ENCODE results near the gene CLDN10. TPM values are rescaled to one million over a fixed set of nuclear protein-coding genes. Genes with fewer than 3 reads are reported as not detected.

CLDN10 gene
- total and polyA plus RNA-seq, 2 experiments from 2014 or later = 0.83 to 2.4 TPM

GRCh38 chr13:95540888-95541287 is 11.6 kb upstream of the CLDN10 start:
- no peaks in the 10 kb centered on the region for H3K4me1 ChIP-seq (ENCODE audit: insufficient read depth)
- no peak overlapping the region for H2AFZ ChIP-seq
- H3K27me3 ChIP-seq = peaks cover 2% of the 10 kb centered on the region
- no peaks in the 10 kb centered on the region for H4K20me1 ChIP-seq (ENCODE audit: insufficient read depth, poor library complexity, severe bottlenecking)
- H3K27ac ChIP-seq = no peak overlapping the region
- no peak overlapping the region for H3K4me2 ChIP-seq
- DNase-seq (ENCODE audit: low spot score) = no peak
- H3K9me2 ChIP-seq (replicated peaks; ENCODE audit: insufficient read depth) = no peaks in the 10 kb centered on the region
- no peaks in the 10 kb centered on the region for H3K79me2 ChIP-seq
- H3K36me3 ChIP-seq (replicated peaks; ENCODE audit: insufficient read depth, low read depth) = no peaks in the 10 kb centered on the region
- no peak for TF ChIP-seq CTCF (IDR thresholded peaks at IDR 0.05; ENCODE audit: poor library complexity)
- no peak for TF ChIP-seq EZH2phosphoT487 (IDR thresholded peaks at IDR 0.05; ENCODE audit: low read depth, severe bottlenecking, unreplicated experiment)
- TF ChIP-seq EZH2 (IDR thresholded peaks at IDR 0.05; ENCODE audit: borderline replicate concordance) = no peak
- no peaks in the 10 kb centered on the region for H3K9me3 ChIP-seq (ENCODE audit: low read depth)
- H3K4me3 ChIP-seq = no peak overlapping the region
- 61% methylated on average over 6 of the region's 6 CpGs for WGBS (ENCODE audit: low lambda C conversion rate, missing lambda C conversion rate)

GRCh38 chr13:95541308-95541707 is 11.2 kb upstream of the CLDN10 start:
- 58% methylated on average over 2 of the region's 2 CpGs for WGBS (ENCODE audit: low lambda C conversion rate, missing lambda C conversion rate)
- Histone ChIP-seq H3K9me3 (ENCODE audit: low read depth) (no peaks in the 10 kb centered on the region), H3K4me1 (ENCODE audit: insufficient read depth) (no peaks in the 10 kb centered on the region), H3K27ac (no peak overlapping the region), H3K27me3 (peaks cover 6% of the 10 kb centered on the region), H4K20me1 (ENCODE audit: insufficient read depth, poor library complexity, severe bottlenecking) (no peaks in the 10 kb centered on the region), H3K36me3 (replicated peaks; ENCODE audit: insufficient read depth, low read depth) (no peaks in the 10 kb centered on the region), H2AFZ (no peak overlapping the region), H3K79me2 (no peaks in the 10 kb centered on the region), H3K9me2 (replicated peaks; ENCODE audit: insufficient read depth) (no peaks in the 10 kb centered on the region), H3K4me2 (no peak overlapping the region), H3K4me3 (no peak overlapping the region)
- TF ChIP-seq EZH2 (IDR thresholded peaks at IDR 0.05; ENCODE audit: borderline replicate concordance) (no peak), EZH2phosphoT487 (IDR thresholded peaks at IDR 0.05; ENCODE audit: low read depth, severe bottlenecking, unreplicated experiment) (no peak), CTCF (IDR thresholded peaks at IDR 0.05; ENCODE audit: poor library complexity) (no peak)
- no peak for DNase-seq (ENCODE audit: low spot score)

- no peaks in the 10 kb centered on the region for H3K79me2 ChIP-seq
- H3K4me3 ChIP-seq = no peak overlapping the region
- no peak for TF ChIP-seq CTCF (IDR thresholded peaks at IDR 0.05; ENCODE audit: poor library complexity)
- no peak for TF ChIP-seq EZH2 (IDR thresholded peaks at IDR 0.05; ENCODE audit: borderline replicate concordance)
- TF ChIP-seq EZH2phosphoT487 (IDR thresholded peaks at IDR 0.05; ENCODE audit: low read depth, severe bottlenecking, unreplicated experiment) = no peak
- H4K20me1 ChIP-seq (ENCODE audit: insufficient read depth, poor library complexity, severe bottlenecking) = no peaks in the 10 kb centered on the region
- H3K9me2 ChIP-seq (replicated peaks; ENCODE audit: insufficient read depth) = no peaks in the 10 kb centered on the region
- H2AFZ ChIP-seq = no peak overlapping the region
- WGBS (ENCODE audit: low lambda C conversion rate, missing lambda C conversion rate) = 93% methylated on average over 8 of the region's 8 CpGs
- no peaks in the 10 kb centered on the region for H3K36me3 ChIP-seq (replicated peaks; ENCODE audit: insufficient read depth, low read depth)
- no peaks in the 10 kb centered on the region for H3K9me3 ChIP-seq (ENCODE audit: low read depth)
- peaks cover 11% of the 10 kb centered on the region for H3K27me3 ChIP-seq
- H3K4me2 ChIP-seq = no peak overlapping the region
- H3K4me1 ChIP-seq (ENCODE audit: insufficient read depth) = no peaks in the 10 kb centered on the region
- no peak for DNase-seq (ENCODE audit: low spot score)
- H3K27ac ChIP-seq = no peak overlapping the region
These were observed 10.5 kb upstream of the CLDN10 start for GRCh38 chr13:95541911-95542474.
